A673 (cell line): ENCODE data around the gene FNDC3B. TPM values are rescaled to one million over a fixed set of nuclear protein-coding genes. Genes with fewer than 3 reads are reported as not detected.

Experiments
- BruUV-seq: library from RNA; stranded (reverse); fragments of 400-500 nt; replicated peaks from 2 replicates; lab custom pipeline; 2021; lab: Mats Ljungman, UMichigan
- CTCF ChIA-PET: fragments of 300-600 bp; sonication (Branson Sonifier 250); formaldehyde crosslinking; loops from one replicate; lab custom pipeline; 2022; ENCODE audit warnings: antibody characterized with exemption; lab: Charles Lee
- POLR2A ChIA-PET: fragments of 300-600 bp; sonication (Branson Sonifier 250); formaldehyde crosslinking; loops from one replicate; lab custom pipeline; 2022; ENCODE audit warnings: antibody characterized with exemption; ENCODE audit not compliant: low non-redundant PET; lab: Charles Lee
- DNase-seq: peaks from one replicate; pipeline ENCODE4 v3.0.0-alpha.2; 2015; ENCODE audit warnings: low spot score
- H3K27ac ChIP-seq: fragments of 200-600 bp; sonication (generic); 2 replicates; pipeline ENCODE4 v1.5.1; 2016; ENCODE audit warnings: mixed run types, low read depth, mild to moderate bottlenecking, mixed read lengths, antibody characterized with exemption, low read length; ENCODE audit not compliant: poor library complexity, severe bottlenecking
- H3K27me3 ChIP-seq: fragments of 200-600 bp; sonication (generic); replicated peaks from 2 replicates; pipeline ENCODE4 v1.6.1; 2017; ENCODE audit warnings: mixed run types, low read depth, mild to moderate bottlenecking, mixed read lengths, antibody characterized with exemption, low read length; ENCODE audit not compliant: insufficient read depth, poor library complexity
- H3K36me3 ChIP-seq: fragments of 200-600 bp; sonication (generic); 2 replicates; pipeline ENCODE4 v1.6.1; 2016; ENCODE audit warnings: mixed run types, mild to moderate bottlenecking, mixed read lengths, antibody characterized with exemption, low read length; ENCODE audit not compliant: insufficient read depth, poor library complexity, severe bottlenecking
- H3K4me1 ChIP-seq: fragments of 200-600 bp; sonication (generic); 2 replicates; pipeline ENCODE4 v1.6.1; 2017; ENCODE audit warnings: mixed run types, mild to moderate bottlenecking, mixed read lengths, antibody characterized with exemption, low read length; ENCODE audit not compliant: insufficient read depth, poor library complexity, severe bottlenecking
- H3K4me3 ChIP-seq: fragments of 200-600 bp; sonication (generic); 2 replicates; pipeline ENCODE4 v1.5.1; 2016; ENCODE audit warnings: low read depth, mixed run types, mild to moderate bottlenecking, mixed read lengths, low read length; ENCODE audit not compliant: poor library complexity, severe bottlenecking
- H3K9me3 ChIP-seq: fragments of 200-600 bp; sonication (generic); 2 replicates; pipeline ENCODE4 v1.6.1; 2016; ENCODE audit warnings: mixed run types, low read depth, mild to moderate bottlenecking, mixed read lengths, antibody characterized with exemption, low read length; ENCODE audit not compliant: poor library complexity, severe bottlenecking
- CTCF ChIP-seq: fragments of 300-800, 200-600 bp; sonication (generic); conservative IDR thresholded peaks from 2 replicates; pipeline ENCODE4 v1.5.1; 2017; ENCODE audit warnings: low read depth, mild to moderate bottlenecking, antibody characterized with exemption, low read length, moderate library complexity, mixed read lengths
- EZH2 ChIP-seq: fragments of 200-600 bp; sonication (generic); IDR thresholded peaks from 2 replicates; pipeline ENCODE4 v1.6.1; 2017; ENCODE audit warnings: borderline replicate concordance, low read depth, mild to moderate bottlenecking, mixed read lengths, antibody characterized with exemption, low read length; ENCODE audit not compliant: poor library complexity, severe bottlenecking
- intact Hi-C: fragments of 100-400 bp; cut with micrococcal nuclease; formaldehyde crosslinking; loops from one replicate; pipeline ENCODE4 v1.10.0; 2022; ENCODE audit not compliant: unreplicated experiment
- total RNA-seq: library from RNA; stranded (reverse); gene quantifications from 2 replicates; pipeline ENCODE4 v1.2.3, GENCODE V29; 2021

Gene FNDC3B
- total RNA-seq, 1 experiment from 2014 or later, result 50.8 TPM

- no peak for TF ChIP-seq EZH2
- TF ChIP-seq CTCF, result no peak
- DNase-seq, result no peak
- H3K27ac ChIP-seq, result no peak overlapping the region
- ChIA-PET POLR2A (no interaction called here), CTCF (no interaction called here)
- H3K9me3 ChIP-seq, result no peaks in the 10 kb centered on the region
- no peak overlapping the region for H3K4me3 ChIP-seq
- intact Hi-C loops, result no loop called here
- peaks cover 8% of the 10 kb centered on the region for H3K4me1 ChIP-seq
- H3K36me3 ChIP-seq, result peaks cover 3% of the 10 kb centered on the region
- H3K27me3 ChIP-seq, result no peaks in the 10 kb centered on the region
- BruUV-seq, result no TSS peak
Measured at GRCh38 chr3:172213904-172214303, 174.5 kb downstream of the FNDC3B start.

GRCh38 chr3:172216267-172216666 is 176.9 kb downstream of the FNDC3B start:
- no peak for DNase-seq
- POLR2A ChIA-PET, result no interaction called here
- Histone ChIP-seq H3K4me1 (peaks cover 11% of the 10 kb centered on the region), H3K27me3 (no peaks in the 10 kb centered on the region), H3K27ac (no peak overlapping the region), H3K36me3 (peaks cover 3% of the 10 kb centered on the region), H3K9me3 (no peaks in the 10 kb centered on the region), H3K4me3 (no peak overlapping the region)
- no peak for TF ChIP-seq EZH2
- no peak for TF ChIP-seq CTCF
- BruUV-seq, result no TSS peak
- intact Hi-C loops, result no loop called here
- CTCF ChIA-PET, result no interaction called here

GRCh38 chr3:172216911-172217310 is 177.5 kb downstream of the FNDC3B start:
- Histone ChIP-seq H3K27ac (no peak overlapping the region), H3K36me3 (peaks cover 3% of the 10 kb centered on the region), H3K4me1 (peaks cover 18% of the 10 kb centered on the region), H3K4me3 (no peak overlapping the region), H3K27me3 (no peaks in the 10 kb centered on the region), H3K9me3 (no peaks in the 10 kb centered on the region)
- ChIA-PET CTCF (no interaction called here), POLR2A (no interaction called here)
- intact Hi-C loops, result no loop called here
- BruUV-seq, result no TSS peak
- TF ChIP-seq EZH2 (no peak), CTCF (no peak)
- DNase-seq, result no peak
